K562 treated with DMSO at 1 percent for 24 hours (cell line): Measurements from ENCODE around the gene ANAPC7. TPM values are rescaled to one million over a fixed set of nuclear protein-coding genes. Genes with fewer than 3 reads are reported as not detected.

Experiments
- total RNA-seq: library from RNA; unstranded; fragments of 300-600 nt; gene quantifications from 2 replicates; pipeline ENCODE4 v1.2.3, GENCODE V29; 2022; ENCODE audit warnings: low read depth; ENCODE audit not compliant: insufficient read depth

The ANAPC7 gene, protein sequence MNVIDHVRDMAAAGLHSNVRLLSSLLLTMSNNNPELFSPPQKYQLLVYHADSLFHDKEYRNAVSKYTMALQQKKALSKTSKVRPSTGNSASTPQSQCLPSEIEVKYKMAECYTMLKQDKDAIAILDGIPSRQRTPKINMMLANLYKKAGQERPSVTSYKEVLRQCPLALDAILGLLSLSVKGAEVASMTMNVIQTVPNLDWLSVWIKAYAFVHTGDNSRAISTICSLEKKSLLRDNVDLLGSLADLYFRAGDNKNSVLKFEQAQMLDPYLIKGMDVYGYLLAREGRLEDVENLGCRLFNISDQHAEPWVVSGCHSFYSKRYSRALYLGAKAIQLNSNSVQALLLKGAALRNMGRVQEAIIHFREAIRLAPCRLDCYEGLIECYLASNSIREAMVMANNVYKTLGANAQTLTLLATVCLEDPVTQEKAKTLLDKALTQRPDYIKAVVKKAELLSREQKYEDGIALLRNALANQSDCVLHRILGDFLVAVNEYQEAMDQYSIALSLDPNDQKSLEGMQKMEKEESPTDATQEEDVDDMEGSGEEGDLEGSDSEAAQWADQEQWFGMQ
- 63.5 and 65.2 TPM in 2 replicates for total RNA-seq

DNA sequence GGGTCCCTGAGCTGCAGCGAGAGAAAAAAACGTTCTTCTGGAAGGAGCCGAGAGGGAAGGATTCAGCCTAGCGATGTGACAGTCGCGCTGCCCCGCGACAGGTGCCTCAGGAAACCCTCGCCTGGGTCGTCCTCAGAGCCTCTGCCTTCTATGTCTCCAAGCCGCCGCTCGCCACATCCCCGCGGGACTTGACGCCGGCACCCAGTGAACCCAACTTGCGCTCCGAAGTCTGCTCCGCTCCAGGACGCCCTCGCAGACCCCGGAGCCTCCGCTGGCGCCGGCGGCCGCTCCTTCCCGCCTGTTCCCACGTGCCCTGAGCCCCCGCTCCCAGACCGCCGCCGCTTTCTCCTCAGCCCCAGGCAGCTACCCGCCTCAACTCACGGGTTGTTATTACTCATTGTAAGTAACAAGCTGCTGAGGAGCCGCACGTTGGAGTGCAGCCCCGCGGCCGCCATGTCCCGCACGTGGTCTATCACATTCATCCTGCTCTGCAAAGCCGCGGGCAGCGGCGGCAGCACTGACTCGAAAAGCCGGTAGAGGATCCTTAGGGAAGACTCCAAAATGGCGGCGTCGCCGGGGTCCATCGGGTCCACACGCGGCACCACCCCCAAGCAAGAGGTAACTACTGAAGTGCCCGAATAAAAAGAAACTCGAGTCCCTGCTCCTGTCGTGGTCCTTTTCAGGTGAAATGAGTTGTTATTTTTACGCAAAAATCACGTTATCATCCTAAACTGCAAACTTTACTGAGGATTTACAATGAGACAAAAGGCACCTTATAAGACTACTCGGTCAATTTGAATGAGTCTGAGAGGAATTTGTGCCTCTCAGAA is at the start of gene ANAPC7:
Gene ANAPC7 (minus strand): TSS at position 563 of the 830 bp plus-strand sequence. CDS start 81 bp downstream, at position 482.

DNA sequence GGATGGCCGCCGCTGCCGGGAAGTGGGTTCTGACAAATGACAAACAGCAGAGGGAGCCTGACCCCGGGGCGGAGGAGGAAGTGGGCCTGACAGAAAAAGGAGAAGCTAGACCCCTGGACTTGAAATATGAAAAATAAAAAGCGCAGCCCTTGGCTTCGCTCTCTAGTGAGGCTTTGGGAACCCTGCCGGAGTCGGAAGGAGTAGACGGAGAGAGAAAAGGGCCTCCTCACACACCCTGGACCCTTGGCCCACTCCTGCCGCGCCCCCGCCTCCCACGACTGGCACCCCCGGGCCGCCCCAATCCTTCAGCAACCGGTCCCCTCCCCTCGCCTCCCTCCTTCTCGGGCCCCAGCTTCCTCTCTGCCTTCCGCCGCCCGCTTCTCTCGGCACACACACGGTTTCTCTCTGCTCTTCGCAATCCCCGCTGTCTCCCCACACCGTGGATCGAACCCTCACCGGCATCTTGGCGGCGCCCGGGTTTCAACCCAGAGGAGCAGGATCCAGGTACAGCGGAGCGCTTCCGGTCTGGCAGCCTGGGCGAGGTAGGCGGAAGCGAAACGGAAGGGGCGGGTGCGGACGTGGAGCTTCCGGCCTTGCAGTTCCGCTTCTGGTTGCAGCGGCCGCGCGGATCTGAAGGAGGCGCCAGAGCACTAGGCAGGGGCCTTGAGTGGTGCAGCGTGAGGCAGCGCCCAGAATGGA is 46.4 kb upstream of the ANAPC7 start, which contains the start of gene ARPC3:
Gene ARPC3 (minus strand): TSS at position 539 of the 699 bp plus-strand sequence. CDS start 77 bp downstream, at position 462.

Other genes starting within 250 kb of the ANAPC7 start
- 134 and 145 TPM in 2 replicates for gene ATP2A2, start 122.5 kb downstream of the ANAPC7 start, total RNA-seq
- 193 and 212 TPM in 2 replicates for gene ARPC3, start 46.6 kb upstream of the ANAPC7 start, total RNA-seq
- gene GPN3, start 64.5 kb upstream of the ANAPC7 start, total RNA-seq: 32.1 and 34.6 TPM in 2 replicates
- 11.5 TPM in 2 replicates for gene FAM216A, start 65.1 kb upstream of the ANAPC7 start, total RNA-seq
- gene VPS29, start 98.4 kb upstream of the ANAPC7 start, total RNA-seq: 136 and 150 TPM in 2 replicates
- 0.32 and 0.43 TPM in 2 replicates for gene RAD9B, start 98.6 kb upstream of the ANAPC7 start, total RNA-seq
- 11.1 and 13.6 TPM in 2 replicates for gene PPTC7, start 179.6 kb upstream of the ANAPC7 start, total RNA-seq
- 8.9 and 13.7 TPM in 2 replicates for gene TCTN1, start 210.4 kb upstream of the ANAPC7 start, total RNA-seq